Body of pancreas (tissue), 4 donors: ENCODE data around the gene SCO2. TPM values are rescaled to one million over a fixed set of nuclear protein-coding genes. Genes with fewer than 3 reads are reported as not detected.

Experiments used
- ATAC-seq: fragments of 150-250 bp; one replicate; pipeline ENCODE4 v1.9.1; 2016
- DNase-seq, 4 donors: peaks; one replicate each; pipeline ENCODE4 v3.0.0-alpha.2; 2019
- H3K27ac ChIP-seq, 4 donors: fragments of 200-600 bp; sonication (generic); 1 replicate in 3 of 4; 2 replicates in 1 of 4; pipeline versions ENCODE4 v1.5.1 to v1.6.1; 2016 to 2019; ENCODE audit warnings: mild to moderate bottlenecking in 1 of 4, mixed read lengths in 1 of 4, moderate library complexity in 1 of 4
- H3K27me3 ChIP-seq, 2 donors: fragments of 200-600 bp; sonication (generic); one replicate each; pipeline ENCODE4 v1.6.0; 2016; ENCODE audit warnings: mild to moderate bottlenecking in 1 of 2
- H3K36me3 ChIP-seq, 2 donors: fragments of 200-600 bp; sonication (generic); replicated peaks in 1 of 2; 2 replicates each; pipeline ENCODE4 v1.5.1; 2016; ENCODE audit warnings: low read depth in 2 of 2; ENCODE audit not compliant: insufficient read depth in 1 of 2
- H3K4me1 ChIP-seq: fragments of 200-600 bp; sonication (generic); one replicate; pipeline ENCODE4 v1.6.0; 2016
- H3K4me3 ChIP-seq, 2 donors: fragments of 200-600 bp; sonication (generic); 1 replicate in 1 of 2; 2 replicates in 1 of 2; pipeline ENCODE4 v1.5.1; 2016 to 2019
- H3K9me3 ChIP-seq, 3 donors: fragments of 200-600 bp; sonication (generic); 1 replicate in 2 of 3; 2 replicates in 1 of 3; pipeline ENCODE4 v1.5.1; 2016
- CTCF ChIP-seq, 7 experiments: fragments of 450-650 bp in 4 of 7; fragments of 200-600 bp in 3 of 7; sonication (generic) in 3 of 7; IDR thresholded peaks; one replicate each; pipeline ENCODE4 v1.5.1; 2016 to 2019; ENCODE audit warnings: antibody characterized with exemption in 7 of 7
- POLR2A ChIP-seq, 3 donors: fragments of 450-650 bp; IDR thresholded peaks; one replicate each; pipeline ENCODE4 v1.6.1; 2016; ENCODE audit warnings: antibody characterized with exemption in 3 of 3, mild to moderate bottlenecking in 2 of 3
- WGBS, 2 donors: methylation state at CpG; one replicate each; pipeline ENCODE4 v1.1.5; 2017; 5-methylcytosine and 5-hydroxymethylcytosine counted together
- intact Hi-C: fragments of 100-400 bp; cut with DNase I; formaldehyde crosslinking; loops from one replicate; pipeline ENCODE4 v1.15.1; 2023
- total RNA-seq, 2 donors: library from RNA; depleted of rRNA; stranded (reverse); fragments of >200 nt; gene quantifications; one replicate each; pipeline ENCODE4 v1.1.0, GENCODE V29; 2016

The SCO2 gene
- total RNA-seq, 2 donors from 2014 or later: 1.6 TPM; not detected in 1

- no peak for ATAC-seq
- peak overlapping the region in 1 of 4 donors; percentile 92 for H3K27ac ChIP-seq
- no peaks in the 10 kb centered on the region for H3K9me3 ChIP-seq
- H3K27me3 ChIP-seq: no peaks in the 10 kb centered on the region
- DNase-seq: no peak
- TF ChIP-seq POLR2A (IDR thresholded peaks at IDR 0.05): no peak
- no peak for TF ChIP-seq CTCF (IDR thresholded peaks at IDR 0.05)
- WGBS, 2 donors: 75 to 80% methylated on average over 7 to 21 of the region's 25 CpGs
- intact Hi-C loops: no loop called here
- H3K4me1 ChIP-seq: peaks cover 33% of the 10 kb centered on the region
- H3K4me3 ChIP-seq: no peak overlapping the region
- peaks cover 0 to 10% of the 10 kb centered on the region in 2 donors for H3K36me3 ChIP-seq
These were observed 1.4 kb downstream of the SCO2 start for GRCh38 chr22:50523806-50524675.

- Histone ChIP-seq H3K4me1 (peaks cover 33% of the 10 kb centered on the region), H3K36me3 (peaks cover 0 to 12% of the 10 kb centered on the region in 2 donors), H3K4me3 (no peak overlapping the region), H3K27ac (no peak overlapping the region), H3K27me3 (no peaks in the 10 kb centered on the region), H3K9me3 (no peaks in the 10 kb centered on the region)
- WGBS, 2 donors: 91 to 92% methylated on average over 8 to 16 of the region's 16 CpGs
- DNase-seq (no peak), ATAC-seq (no peak)
- intact Hi-C loops: no loop called here
- no peak for TF ChIP-seq POLR2A (IDR thresholded peaks at IDR 0.05)
- no peak for TF ChIP-seq CTCF (IDR thresholded peaks at IDR 0.05)
These were observed 2.0 kb downstream of the SCO2 start for GRCh38 chr22:50523458-50523805.

- DNase-seq (no peak), ATAC-seq (no peak)
- peaks cover 0 to 12% of the 10 kb centered on the region in 2 donors for H3K36me3 ChIP-seq
- intact Hi-C loops: no loop called here
- no peak overlapping the region for H3K4me3 ChIP-seq
- no peaks in the 10 kb centered on the region for H3K27me3 ChIP-seq
- no peaks in the 10 kb centered on the region for H3K9me3 ChIP-seq
- no peak for TF ChIP-seq CTCF (IDR thresholded peaks at IDR 0.05)
- TF ChIP-seq POLR2A (IDR thresholded peaks at IDR 0.05): no peak
- no peak overlapping the region for H3K27ac ChIP-seq
- WGBS, 2 donors: 86 to 96% methylated on average over 5 to 15 of the region's 22 CpGs
- H3K4me1 ChIP-seq: peaks cover 33% of the 10 kb centered on the region
These were observed 2.5 kb downstream of the SCO2 start for GRCh38 chr22:50522806-50523438.

GRCh38 chr22:50522208-50522805 lies 3.1 kb downstream of the SCO2 start:
- whole genome bisulfite sequencing, 2 donors: 89 to 98% methylated on average over 6 to 15 of the region's 15 CpGs
- ATAC-seq (no peak), DNase-seq (no peak)
- H3K9me3 ChIP-seq: no peaks in the 10 kb centered on the region
- peaks cover 29% of the 10 kb centered on the region for H3K4me1 ChIP-seq
- peaks cover 0 to 12% of the 10 kb centered on the region in 2 donors for H3K36me3 ChIP-seq
- no peak overlapping the region for H3K4me3 ChIP-seq
- no peak overlapping the region for H3K27ac ChIP-seq
- TF ChIP-seq CTCF (IDR thresholded peaks at IDR 0.05) (no peak), POLR2A (IDR thresholded peaks at IDR 0.05) (no peak)
- H3K27me3 ChIP-seq: no peaks in the 10 kb centered on the region
- intact Hi-C loops: no loop called here
